HG03097 (cell line): ENCODE results near the gene S100A4.
"Not testable (repeated sequence)": the region's sequence is repeated elsewhere in the genome, so short reads cannot be mapped to it uniquely, and the experiment has no call there.

Source experiments
- ATAC-seq: cut with Tn5 transposase; IDR thresholded peaks from one replicate; pipeline ENCODE4 v1.9.1; 2021; ENCODE audit not compliant: unreplicated experiment, low FRiP score

The S100A4 gene

DNA sequence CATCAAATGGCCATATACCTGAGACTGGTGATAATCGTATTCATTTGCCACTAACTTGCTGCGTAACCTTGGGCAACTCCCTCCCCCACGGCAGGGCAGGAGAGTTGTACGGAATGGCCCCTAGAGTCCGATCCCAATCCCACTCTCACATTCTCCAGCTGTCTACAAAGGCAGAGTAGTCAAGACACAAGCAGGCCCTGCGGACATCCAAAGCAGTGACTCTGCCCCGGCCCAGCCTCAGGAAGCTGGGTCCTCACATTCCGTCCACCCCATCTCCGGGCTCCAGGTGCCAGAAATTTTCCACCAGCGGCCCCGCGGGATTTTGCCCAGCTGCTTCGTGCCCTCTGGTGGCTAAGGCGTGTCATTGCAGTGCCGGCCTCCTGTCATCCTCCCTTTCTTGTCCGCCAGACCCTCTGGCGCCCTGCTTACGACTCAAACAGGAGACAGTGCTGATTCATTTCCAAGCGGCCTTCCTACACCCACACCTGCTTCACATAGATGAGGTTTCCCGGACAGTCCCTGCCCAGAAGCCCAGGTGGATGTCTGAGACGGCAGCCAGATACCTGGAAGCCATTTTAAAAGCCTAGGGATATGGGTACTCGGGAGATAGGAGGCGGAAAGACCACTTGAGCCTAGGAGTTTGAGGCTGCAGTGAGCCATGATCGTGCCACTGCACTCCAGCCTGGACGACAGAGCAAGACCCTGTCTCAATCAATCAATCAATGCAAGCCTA, 22.9 kb upstream of the S100A4 start:
- ATAC-seq, result no peak

DNA sequence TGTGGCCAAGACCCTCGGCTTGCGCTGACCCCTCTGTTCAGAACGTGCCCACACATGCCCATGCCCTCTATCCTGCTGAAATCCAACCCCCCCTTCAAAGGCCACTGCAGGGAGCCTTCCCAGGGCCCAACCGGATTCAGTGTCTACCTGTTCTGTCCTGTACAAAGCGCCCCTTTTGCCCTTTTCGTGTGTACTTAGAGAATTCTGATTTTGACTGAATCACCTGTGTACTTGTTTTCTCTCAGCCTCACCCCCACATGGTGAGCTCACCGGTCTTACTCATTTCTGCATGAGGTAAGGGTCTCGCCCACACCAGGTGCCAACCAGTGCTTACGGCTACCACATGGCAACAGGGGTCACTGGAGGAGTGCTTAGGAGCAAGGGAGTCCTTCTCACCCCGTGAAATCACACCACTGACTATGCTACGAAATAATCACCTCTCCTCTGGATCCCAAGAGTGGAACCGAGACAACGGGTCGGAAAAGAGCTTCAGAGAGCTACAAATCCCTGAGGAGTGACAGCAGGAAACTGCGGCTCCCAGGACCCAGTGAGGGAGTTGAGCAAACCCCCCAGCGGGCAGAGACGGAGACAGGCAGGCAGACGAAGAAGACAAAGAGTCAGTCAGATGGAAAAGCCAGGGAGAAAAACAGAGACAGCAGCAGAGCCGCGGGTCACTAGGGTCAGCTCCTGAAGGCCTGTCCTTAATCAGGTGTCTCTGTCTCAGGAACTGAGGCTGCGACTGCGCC, 22.2 kb upstream of the S100A4 start:
- ATAC-seq, result no peak

DNA sequence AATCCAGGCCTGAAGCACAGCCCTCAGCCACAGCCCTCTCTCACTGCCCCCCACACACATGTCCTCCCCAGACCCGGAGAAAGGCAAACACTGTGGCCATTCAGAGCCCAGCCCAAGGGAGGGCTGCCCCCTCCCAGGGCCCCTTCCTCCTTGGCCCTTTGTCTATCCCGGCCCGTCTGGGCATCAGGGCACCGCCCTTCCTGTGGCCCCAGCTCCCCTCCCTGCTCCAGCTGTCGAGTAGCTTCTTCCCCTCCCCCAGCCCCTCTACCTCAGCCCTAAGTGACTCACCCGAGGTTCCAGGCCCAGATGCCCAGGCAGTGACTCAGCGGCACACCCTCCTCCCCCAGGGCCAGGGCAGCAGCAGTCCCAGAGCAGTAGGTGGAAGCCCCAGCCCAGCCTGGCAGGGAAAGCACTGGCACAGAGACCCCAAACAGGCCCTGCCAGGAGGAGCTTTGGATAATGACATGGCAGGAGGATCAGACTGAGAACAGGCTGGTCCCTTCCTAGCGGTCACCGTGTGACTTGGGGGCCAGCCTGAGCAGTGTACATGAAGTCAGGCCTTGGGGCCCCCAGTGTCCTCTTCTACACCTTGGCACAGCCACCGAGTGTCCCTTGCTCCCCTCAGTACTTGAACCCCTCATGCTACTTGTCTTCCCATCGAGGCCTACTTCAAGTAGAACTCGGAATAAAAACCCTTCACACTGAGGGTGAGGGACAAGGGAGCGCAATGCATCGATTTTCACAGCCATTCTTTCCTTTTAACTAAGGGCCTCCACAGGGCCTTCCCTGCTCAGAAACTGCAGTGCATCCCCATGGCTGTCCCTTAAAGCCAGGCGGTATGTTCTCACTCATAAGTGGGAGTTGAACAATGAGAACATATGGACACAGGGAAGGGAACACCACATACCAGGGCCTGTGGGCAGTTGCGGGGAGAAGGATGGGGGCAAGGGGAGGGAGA, 21.1 kb upstream of the S100A4 start:
- ATAC-seq, result no peak

- no peak for ATAC-seq
Observed at GRCh38 chr1:153565529-153566374, 20.1 kb upstream of the S100A4 start, which contains the start of gene S100A2. Gene S100A2 (minus strand): TSS chr1:153565844. CDS start chr1:153563877, 1,967 bp downstream.

DNA sequence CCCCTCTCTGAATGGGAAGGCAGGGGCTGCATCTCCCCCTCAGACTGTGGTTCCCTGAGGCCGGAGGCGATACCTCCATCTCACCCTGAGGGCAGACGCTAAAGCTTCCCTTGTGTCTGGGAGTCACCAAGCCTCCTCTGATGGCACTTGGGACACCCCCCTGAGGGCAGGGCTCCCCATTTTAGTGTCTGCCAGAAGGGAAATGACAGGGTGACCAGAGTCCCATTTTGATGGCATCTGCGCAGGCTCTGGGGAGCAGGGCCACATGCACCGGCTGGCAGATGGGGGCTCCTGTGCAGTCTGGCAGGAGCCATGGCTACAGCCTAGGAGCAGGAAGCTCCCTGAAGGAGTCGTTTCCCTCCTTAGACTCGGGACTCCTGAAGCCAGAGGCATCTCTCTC, 18.4 kb upstream of the S100A4 start:
- ATAC-seq, result no peak

DNA sequence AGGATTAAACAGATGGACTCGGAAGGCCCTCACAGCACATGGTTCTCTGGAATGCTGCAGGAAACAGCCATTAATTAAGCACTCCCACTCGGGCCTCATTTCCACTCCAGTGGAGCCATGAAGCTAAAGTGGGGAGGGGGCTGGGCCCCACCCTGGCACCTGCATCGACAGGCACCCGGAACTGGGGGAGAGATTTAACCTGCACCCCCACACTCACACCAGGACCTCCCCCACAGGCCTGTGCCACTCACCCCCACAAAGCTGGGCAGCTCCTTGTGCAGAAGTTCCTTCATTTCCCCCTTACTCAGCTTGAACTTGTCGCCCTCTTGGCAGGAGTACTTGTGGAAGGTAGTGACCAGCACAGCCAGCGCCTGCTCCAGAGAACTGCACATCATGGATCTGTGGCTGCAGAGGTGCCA, 17.9 kb upstream of the S100A4 start:
- ATAC-seq, result no peak

- ATAC-seq, result not testable (repeated sequence)
Observed at GRCh38 chr1:153562021-153562420, 16.4 kb upstream of the S100A4 start.

DNA sequence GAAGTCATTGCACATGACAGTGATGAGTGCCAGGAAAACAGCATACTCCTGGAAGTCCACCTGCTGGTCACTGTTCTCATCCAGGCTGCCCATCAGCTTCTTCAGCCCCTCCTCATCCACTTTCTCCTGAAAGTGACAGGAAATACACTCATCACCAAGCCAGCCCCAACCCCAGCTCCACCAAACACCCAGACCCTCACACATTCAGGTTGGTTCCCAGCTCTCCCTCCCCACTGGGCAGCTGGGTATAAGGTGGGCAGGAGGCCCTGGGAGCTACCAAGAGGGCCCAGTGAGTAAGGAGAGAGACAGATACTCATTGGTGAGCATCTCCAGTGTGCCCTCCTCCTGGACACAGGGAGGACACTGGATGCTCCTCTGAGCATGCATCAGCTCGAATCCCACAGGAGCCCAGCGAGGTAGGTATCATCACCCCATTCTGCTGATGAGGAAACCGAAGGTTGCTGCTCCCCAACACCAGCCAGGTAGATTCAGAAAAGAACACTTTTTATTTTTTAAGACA, 15.9 kb upstream of the S100A4 start:
- ATAC-seq, result no peak

GRCh38 chr1:153560771-153561465, 15.3 kb upstream of the S100A4 start:
- no peak for ATAC-seq

- no peak for ATAC-seq
Observed at GRCh38 chr1:153560241-153560640, 14.6 kb upstream of the S100A4 start.

- no peak for ATAC-seq
Observed at GRCh38 chr1:153557877-153558276, 12.3 kb upstream of the S100A4 start.

- no peak for ATAC-seq
Observed at GRCh38 chr1:153556348-153556747, 10.7 kb upstream of the S100A4 start.

- ATAC-seq, result no peak
Observed at GRCh38 chr1:153553830-153554541, 8.4 kb upstream of the S100A4 start.

- no peak for ATAC-seq
Observed at GRCh38 chr1:153553096-153553495, 7.5 kb upstream of the S100A4 start.

GRCh38 chr1:153552335-153552734, 6.7 kb upstream of the S100A4 start:
- ATAC-seq, result no peak

DNA sequence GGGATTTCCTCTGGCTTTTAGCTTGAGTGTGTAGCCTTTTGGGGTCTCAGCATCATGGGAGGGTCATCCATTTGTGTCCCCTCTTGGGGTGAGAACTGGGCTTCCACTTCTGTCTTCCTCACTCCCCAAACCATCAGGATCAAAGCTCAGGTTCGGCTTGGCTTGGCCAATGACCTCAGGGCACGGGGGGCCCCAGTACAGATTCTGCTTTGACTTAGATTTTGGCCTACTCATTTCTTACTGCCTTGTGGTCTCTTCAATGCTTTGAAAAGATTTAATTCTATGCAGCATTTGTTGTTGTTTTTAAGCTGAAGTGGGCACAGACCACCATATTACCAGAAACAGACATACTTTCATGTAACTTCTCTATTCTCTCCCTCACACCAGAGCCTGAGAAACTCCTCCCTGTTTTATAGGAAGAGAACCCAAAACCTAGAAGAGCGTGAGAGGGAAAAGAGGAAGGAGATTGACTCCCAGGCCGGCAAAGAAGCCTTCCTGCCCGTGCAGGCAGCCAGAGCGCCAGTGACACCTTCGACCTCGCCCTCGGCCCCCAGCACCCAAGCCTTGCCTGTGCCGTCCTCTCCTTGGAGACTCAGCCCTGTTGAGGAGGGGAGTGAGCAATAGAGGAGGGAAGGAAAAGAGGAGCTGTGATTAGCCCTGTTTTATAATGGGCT, 5.4 kb upstream of the S100A4 start:
- ATAC-seq, result no peak

GRCh38 chr1:153550398-153550758, 4.8 kb upstream of the S100A4 start:
- no peak for ATAC-seq

DNA sequence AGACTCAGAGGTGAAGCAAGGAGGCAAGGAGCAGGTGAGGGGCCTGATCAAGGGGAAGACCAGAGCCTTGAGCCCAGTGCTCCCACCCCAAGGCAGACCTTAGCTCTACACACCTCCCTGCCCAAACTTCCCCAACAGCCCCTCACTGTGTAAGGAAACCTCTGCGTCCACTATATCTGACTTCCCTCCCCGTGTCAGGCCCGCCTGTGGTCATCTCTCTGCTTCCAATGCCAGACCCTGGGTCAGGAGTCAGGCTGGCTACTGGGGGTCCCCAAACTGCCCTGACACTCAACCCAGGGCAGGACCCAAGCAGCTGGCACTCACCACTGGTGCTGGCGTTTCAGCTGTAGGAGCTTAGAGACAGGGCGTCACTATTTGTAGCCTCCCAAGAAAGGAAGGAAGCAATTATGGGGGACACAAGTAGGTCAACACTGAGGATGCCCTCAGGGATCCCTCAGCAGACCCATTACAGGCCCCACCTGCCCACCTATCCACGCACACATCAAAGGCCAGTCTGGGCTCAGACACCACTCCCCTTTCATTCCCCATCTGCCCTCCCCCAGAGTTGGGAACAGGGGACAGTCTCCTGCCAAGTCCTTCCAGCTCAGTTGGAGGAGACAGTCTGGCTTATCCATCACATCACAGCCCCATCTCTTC, 4.3 kb upstream of the S100A4 start:
- no peak for ATAC-seq
